Vagina (tissue), 2 donors: ENCODE measurements around the gene SIGLEC14.

Source experiments
- POLR2A ChIP-seq, 2 donors: fragments of 450-650 bp; IDR thresholded peaks; one replicate each; pipeline ENCODE4 v1.6.1; 2017; ENCODE audit warnings: antibody characterized with exemption in 2 of 2, mild to moderate bottlenecking in 2 of 2, moderate library complexity in 2 of 2
- POLR2AphosphoS5 ChIP-seq, 2 donors: sonication (generic); formaldehyde crosslinking; IDR thresholded peaks; one replicate each; pipeline ENCODE4 v1.9.0; 2017; ENCODE audit warnings: antibody characterized with exemption in 2 of 2, mild to moderate bottlenecking in 2 of 2, low read depth in 1 of 2; ENCODE audit not compliant: insufficient read depth in 1 of 2
- TF ChIP-seq, protein P1 (sequence below), 3 experiments: fragments of 450-650 bp in 2 of 3; fragments of 200-600 bp in 1 of 3; sonication (generic) in 1 of 3; IDR thresholded peaks; one replicate each; pipeline ENCODE4 v1.5.1; 2017 to 2019; ENCODE audit warnings: antibody characterized with exemption in 3 of 3, mild to moderate bottlenecking in 2 of 3, moderate library complexity in 2 of 3

DNA sequence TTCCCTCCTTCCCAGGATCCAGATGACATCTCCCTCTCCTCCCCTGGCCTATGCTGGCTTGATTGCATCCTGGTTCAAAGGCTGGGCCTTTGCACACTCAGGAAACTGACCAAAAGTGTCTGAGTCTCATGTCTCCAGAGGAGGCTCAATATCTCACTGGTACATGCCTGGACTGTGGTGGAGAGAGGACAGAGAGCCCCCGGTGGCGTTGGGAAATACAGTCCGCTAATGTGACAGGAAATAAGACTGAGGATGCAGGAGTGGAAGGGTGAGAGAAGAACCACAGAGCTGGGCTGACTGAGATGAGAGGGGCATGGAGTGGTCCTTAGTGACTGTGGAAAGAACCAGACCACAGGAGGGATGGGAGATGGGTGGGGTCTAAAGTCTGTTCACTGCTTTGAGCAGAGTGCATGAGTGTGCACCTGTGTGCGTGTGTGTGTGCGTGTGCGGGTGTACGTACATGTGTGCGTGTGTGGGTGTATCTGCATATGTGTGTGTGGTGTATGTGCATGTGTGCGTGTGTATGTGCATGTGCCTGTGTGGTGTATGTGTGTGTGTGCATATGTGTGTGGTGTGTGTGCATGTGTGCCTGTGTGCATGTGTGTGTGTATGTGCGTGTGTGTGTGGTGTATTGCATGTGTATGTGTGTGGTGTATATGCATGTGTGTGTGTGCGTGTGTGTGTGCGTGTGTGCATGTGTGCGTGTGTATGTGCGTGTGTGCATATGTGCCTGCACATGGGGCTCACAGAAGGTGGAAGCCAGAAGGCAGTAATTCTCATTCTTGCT is 18.3 kb downstream of the SIGLEC14 start:
- TF ChIP-seq, protein P1, sequence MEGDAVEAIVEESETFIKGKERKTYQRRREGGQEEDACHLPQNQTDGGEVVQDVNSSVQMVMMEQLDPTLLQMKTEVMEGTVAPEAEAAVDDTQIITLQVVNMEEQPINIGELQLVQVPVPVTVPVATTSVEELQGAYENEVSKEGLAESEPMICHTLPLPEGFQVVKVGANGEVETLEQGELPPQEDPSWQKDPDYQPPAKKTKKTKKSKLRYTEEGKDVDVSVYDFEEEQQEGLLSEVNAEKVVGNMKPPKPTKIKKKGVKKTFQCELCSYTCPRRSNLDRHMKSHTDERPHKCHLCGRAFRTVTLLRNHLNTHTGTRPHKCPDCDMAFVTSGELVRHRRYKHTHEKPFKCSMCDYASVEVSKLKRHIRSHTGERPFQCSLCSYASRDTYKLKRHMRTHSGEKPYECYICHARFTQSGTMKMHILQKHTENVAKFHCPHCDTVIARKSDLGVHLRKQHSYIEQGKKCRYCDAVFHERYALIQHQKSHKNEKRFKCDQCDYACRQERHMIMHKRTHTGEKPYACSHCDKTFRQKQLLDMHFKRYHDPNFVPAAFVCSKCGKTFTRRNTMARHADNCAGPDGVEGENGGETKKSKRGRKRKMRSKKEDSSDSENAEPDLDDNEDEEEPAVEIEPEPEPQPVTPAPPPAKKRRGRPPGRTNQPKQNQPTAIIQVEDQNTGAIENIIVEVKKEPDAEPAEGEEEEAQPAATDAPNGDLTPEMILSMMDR (IDR thresholded peaks at IDR 0.05), result no peak
- TF ChIP-seq POLR2AphosphoS5 (IDR thresholded peaks at IDR 0.05; ENCODE audit: insufficient read depth in 1 of 2, low read depth in 1 of 2), result no peak
- no peak for TF ChIP-seq POLR2A (IDR thresholded peaks at IDR 0.05)
